ENCODE measurements around the gene MEIOSIN. TPM values are rescaled to one million over a fixed set of nuclear protein-coding genes. Genes with fewer than 3 reads are reported as not detected.

Gene MEIOSIN
- total and polyA plus RNA-seq, 9 of the 15 experiments (the other 6 are each of a cell fraction or from before 2014, with no cell fraction given): 0.06 to 2.0 (median 0.76) TPM

DNA sequence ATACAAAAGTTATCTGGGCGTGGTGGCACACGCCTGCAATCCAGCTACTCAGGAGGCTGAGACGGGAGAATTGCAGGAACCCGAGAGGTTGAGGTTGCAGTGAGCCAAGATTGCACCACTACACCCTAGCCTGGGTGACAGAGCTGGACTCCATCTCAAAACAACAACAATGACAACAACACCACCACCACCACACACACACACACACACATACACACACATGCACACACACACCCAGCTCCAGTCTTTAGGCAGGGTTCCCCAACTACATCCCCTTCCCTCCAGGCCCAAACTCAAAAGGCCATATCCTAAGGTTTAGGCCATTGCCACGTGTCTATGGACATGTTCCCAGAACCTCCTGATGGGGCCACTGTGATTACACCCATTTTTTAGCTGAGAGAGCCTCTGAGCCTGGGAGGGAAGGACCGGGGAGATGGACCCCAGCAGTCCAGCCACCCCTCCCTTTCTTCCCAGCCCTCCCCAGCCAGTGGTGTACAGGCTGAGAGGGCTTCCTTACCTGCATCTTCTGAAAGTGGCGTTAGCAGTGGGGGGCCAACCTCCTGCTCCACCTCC, 68.5 kb downstream of the MEIOSIN start:
- no peak overlapping the region for H3K4me3 ChIP-seq
- BruUV-seq (replicated peaks): no TSS peak
- H3K4me1 ChIP-seq (replicated peaks in 1 of 2; ENCODE audit: control insufficient read depth in 2 of 2, insufficient read depth in 2 of 2, low read length in 2 of 2): peaks cover 9 to 23% of the 10 kb centered on the region in 2 experiments; a peak in 3 of 5 replicates
- ATAC-seq: peak; percentile 38
- no peaks in the 10 kb centered on the region for H3K9me1 ChIP-seq (ENCODE audit: control insufficient read depth, insufficient read depth, low read length)
- H4K20me1 ChIP-seq (replicated peaks; ENCODE audit: control insufficient read depth, insufficient read depth, low read length): no peaks in the 10 kb centered on the region
- no peaks in the 10 kb centered on the region for H3K9me3 ChIP-seq (replicated peaks; ENCODE audit: control insufficient read depth, insufficient read depth, low read depth, low read length)
- intact Hi-C loops (cut with micrococcal nuclease): no loop called here
- H3K27me3 ChIP-seq (ENCODE audit: control insufficient read depth in 2 of 2, insufficient read depth in 2 of 2, low read length in 2 of 2): no peaks in the 10 kb centered on the region
- FAIRE-seq: peak; percentile 75
- CTCF ChIA-PET (ENCODE audit: low intra/inter-chr PET ratio): no interaction called here
- H2AFZ ChIP-seq (ENCODE audit: low read depth, low read length): peak overlapping the region; percentile 74
- no peaks in the 10 kb centered on the region for H3K79me2 ChIP-seq (ENCODE audit: control insufficient read depth, insufficient read depth, low read length)
- in situ Hi-C loops (cut with MboI): loop anchor here (10.0 kb wide), 1 partner anchor 203 kb away; no protein-coding TSS in a partner anchor
- WGBS (ENCODE audit: insufficient coverage, low coverage, missing lambda C conversion rate): 34% methylated on average over 7 of the region's 7 CpGs
- no peak overlapping the region; the same call in 1 of the 2 replicates for H3K4me2 ChIP-seq (ENCODE audit: insufficient read depth, low read length)
- POLR2A ChIA-PET: no interaction called here
- no peak for DNase-seq (ENCODE audit: extremely low read depth in 1 of 4, low spot score in 3 of 4)
- no peaks in the 10 kb centered on the region for H3K36me3 ChIP-seq (ENCODE audit: control insufficient read depth, insufficient read depth, low read length)
- H3K27ac ChIP-seq (ENCODE audit: extremely low read depth, low read depth, low read length): no peak overlapping the region
- H3K9ac ChIP-seq (ENCODE audit: insufficient read depth in 1 of 2, low read depth in 2 of 2, low read length in 2 of 2): peak overlapping the region in 1 of 2 experiments; percentile 69; a peak in 2 of 4 replicates
- TF ChIP-seq RBM39 (optimal IDR thresholded peaks at IDR 0.05; ENCODE audit: low read depth, low read length): no peak
- TF ChIP-seq ZNF140 (CRISPR knock-in tag; IDR thresholded peaks at IDR 0.05): no peak
- TF ChIP-seq, protein P1, sequence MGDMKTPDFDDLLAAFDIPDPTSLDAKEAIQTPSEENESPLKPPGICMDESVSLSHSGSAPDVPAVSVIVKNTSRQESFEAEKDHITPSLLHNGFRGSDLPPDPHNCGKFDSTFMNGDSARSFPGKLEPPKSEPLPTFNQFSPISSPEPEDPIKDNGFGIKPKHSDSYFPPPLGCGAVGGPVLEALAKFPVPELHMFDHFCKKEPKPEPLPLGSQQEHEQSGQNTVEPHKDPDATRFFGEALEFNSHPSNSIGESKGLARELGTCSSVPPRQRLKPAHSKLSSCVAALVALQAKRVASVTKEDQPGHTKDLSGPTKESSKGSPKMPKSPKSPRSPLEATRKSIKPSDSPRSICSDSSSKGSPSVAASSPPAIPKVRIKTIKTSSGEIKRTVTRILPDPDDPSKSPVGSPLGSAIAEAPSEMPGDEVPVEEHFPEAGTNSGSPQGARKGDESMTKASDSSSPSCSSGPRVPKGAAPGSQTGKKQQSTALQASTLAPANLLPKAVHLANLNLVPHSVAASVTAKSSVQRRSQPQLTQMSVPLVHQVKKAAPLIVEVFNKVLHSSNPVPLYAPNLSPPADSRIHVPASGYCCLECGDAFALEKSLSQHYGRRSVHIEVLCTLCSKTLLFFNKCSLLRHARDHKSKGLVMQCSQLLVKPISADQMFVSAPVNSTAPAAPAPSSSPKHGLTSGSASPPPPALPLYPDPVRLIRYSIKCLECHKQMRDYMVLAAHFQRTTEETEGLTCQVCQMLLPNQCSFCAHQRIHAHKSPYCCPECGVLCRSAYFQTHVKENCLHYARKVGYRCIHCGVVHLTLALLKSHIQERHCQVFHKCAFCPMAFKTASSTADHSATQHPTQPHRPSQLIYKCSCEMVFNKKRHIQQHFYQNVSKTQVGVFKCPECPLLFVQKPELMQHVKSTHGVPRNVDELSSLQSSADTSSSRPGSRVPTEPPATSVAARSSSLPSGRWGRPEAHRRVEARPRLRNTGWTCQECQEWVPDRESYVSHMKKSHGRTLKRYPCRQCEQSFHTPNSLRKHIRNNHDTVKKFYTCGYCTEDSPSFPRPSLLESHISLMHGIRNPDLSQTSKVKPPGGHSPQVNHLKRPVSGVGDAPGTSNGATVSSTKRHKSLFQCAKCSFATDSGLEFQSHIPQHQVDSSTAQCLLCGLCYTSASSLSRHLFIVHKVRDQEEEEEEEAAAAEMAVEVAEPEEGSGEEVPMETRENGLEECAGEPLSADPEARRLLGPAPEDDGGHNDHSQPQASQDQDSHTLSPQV (IDR thresholded peaks at IDR 0.05): peak; percentile 66; the same call in 1 of the 2 replicates
- no peak for TF ChIP-seq NR1H2 (CRISPR knock-in tag; IDR thresholded peaks at IDR 0.05)
- TF ChIP-seq FIP1L1 (IDR thresholded peaks at IDR 0.05; ENCODE audit: low read depth, low read length, poor library complexity, severe bottlenecking): no peak
- no peak for TF ChIP-seq ZNF644 (tag; IDR thresholded peaks at IDR 0.05; ENCODE audit: low read depth)
- TF ChIP-seq, protein P2, sequence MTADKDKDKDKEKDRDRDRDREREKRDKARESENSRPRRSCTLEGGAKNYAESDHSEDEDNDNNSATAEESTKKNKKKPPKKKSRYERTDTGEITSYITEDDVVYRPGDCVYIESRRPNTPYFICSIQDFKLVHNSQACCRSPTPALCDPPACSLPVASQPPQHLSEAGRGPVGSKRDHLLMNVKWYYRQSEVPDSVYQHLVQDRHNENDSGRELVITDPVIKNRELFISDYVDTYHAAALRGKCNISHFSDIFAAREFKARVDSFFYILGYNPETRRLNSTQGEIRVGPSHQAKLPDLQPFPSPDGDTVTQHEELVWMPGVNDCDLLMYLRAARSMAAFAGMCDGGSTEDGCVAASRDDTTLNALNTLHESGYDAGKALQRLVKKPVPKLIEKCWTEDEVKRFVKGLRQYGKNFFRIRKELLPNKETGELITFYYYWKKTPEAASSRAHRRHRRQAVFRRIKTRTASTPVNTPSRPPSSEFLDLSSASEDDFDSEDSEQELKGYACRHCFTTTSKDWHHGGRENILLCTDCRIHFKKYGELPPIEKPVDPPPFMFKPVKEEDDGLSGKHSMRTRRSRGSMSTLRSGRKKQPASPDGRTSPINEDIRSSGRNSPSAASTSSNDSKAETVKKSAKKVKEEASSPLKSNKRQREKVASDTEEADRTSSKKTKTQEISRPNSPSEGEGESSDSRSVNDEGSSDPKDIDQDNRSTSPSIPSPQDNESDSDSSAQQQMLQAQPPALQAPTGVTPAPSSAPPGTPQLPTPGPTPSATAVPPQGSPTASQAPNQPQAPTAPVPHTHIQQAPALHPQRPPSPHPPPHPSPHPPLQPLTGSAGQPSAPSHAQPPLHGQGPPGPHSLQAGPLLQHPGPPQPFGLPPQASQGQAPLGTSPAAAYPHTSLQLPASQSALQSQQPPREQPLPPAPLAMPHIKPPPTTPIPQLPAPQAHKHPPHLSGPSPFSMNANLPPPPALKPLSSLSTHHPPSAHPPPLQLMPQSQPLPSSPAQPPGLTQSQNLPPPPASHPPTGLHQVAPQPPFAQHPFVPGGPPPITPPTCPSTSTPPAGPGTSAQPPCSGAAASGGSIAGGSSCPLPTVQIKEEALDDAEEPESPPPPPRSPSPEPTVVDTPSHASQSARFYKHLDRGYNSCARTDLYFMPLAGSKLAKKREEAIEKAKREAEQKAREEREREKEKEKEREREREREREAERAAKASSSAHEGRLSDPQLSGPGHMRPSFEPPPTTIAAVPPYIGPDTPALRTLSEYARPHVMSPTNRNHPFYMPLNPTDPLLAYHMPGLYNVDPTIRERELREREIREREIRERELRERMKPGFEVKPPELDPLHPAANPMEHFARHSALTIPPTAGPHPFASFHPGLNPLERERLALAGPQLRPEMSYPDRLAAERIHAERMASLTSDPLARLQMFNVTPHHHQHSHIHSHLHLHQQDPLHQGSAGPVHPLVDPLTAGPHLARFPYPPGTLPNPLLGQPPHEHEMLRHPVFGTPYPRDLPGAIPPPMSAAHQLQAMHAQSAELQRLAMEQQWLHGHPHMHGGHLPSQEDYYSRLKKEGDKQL (CRISPR knock-in tag; IDR thresholded peaks at IDR 0.05; ENCODE audit: borderline replicate concordance): no peak
- TF ChIP-seq RBFOX2 (IDR thresholded peaks at IDR 0.05; ENCODE audit: low read depth, low read length): no peak
- peak; percentile 46 to 47; a peak in 1 of 4 replicates for TF ChIP-seq FOXK2 (conservative IDR thresholded peaks at IDR 0.05 in 1 of 2, IDR thresholded peaks at IDR 0.05 in 1 of 2; ENCODE audit: low read depth in 2 of 2)
- TF ChIP-seq, protein P3, sequence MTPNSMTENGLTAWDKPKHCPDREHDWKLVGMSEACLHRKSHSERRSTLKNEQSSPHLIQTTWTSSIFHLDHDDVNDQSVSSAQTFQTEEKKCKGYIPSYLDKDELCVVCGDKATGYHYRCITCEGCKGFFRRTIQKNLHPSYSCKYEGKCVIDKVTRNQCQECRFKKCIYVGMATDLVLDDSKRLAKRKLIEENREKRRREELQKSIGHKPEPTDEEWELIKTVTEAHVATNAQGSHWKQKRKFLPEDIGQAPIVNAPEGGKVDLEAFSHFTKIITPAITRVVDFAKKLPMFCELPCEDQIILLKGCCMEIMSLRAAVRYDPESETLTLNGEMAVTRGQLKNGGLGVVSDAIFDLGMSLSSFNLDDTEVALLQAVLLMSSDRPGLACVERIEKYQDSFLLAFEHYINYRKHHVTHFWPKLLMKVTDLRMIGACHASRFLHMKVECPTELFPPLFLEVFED (CRISPR knock-in tag; conservative IDR thresholded peaks at IDR 0.05): 0 out of 2 replicates have a peak, but pooled peaks have one; percentile 28
